ENCODE data around the gene PLPP6.

The PLPP6 gene

GRCh38 chr9:4662989-4663792 lies 1.1 kb downstream of the PLPP6 start:
- no peak for DNase-seq

GRCh38 chr9:4663956-4664355 lies 1.9 kb downstream of the PLPP6 start:
- no peak for DNase-seq

GRCh38 chr9:4665357-4665756 lies 3.3 kb downstream of the PLPP6 start:
- no peak for DNase-seq

GRCh38 chr9:4666042-4666699 lies 4.1 kb downstream of the PLPP6 start, which contains the start of gene SPATA6L:
TSS of gene SPATA6L (minus strand) at chr9:4666480. CDS start at chr9:4666250, 230 bp downstream.
- peak; percentile 43 for DNase-seq

GRCh38 chr9:4667681-4668080 lies 5.6 kb downstream of the PLPP6 start:
- DNase-seq: no peak

- no peak for DNase-seq
Observed at GRCh38 chr9:4668604-4669003, 6.5 kb downstream of the PLPP6 start.

GRCh38 chr9:4669890-4670289 lies 7.8 kb downstream of the PLPP6 start:
- DNase-seq: no peak

GRCh38 chr9:4670591-4670990 lies 8.5 kb downstream of the PLPP6 start:
- DNase-seq: no peak

- no peak for DNase-seq
Observed at GRCh38 chr9:4671737-4672136, 9.6 kb downstream of the PLPP6 start.

GRCh38 chr9:4674783-4675182 lies 12.7 kb downstream of the PLPP6 start:
- no peak for DNase-seq

- DNase-seq: no peak
Observed at GRCh38 chr9:4677392-4677791, 15.3 kb downstream of the PLPP6 start.

- DNase-seq: peak; percentile 45
Observed at GRCh38 chr9:4678679-4679267, 16.7 kb downstream of the PLPP6 start.

- peak; percentile 98 for DNase-seq
Observed at GRCh38 chr9:4679268-4680172, 17.4 kb downstream of the PLPP6 start, which contains the start of gene CDC37L1. TSS of gene CDC37L1 (plus strand) at chr9:4679569. CDS start at chr9:4679768, 199 bp downstream.

GRCh38 chr9:4680173-4680525 lies 18.1 kb downstream of the PLPP6 start:
- DNase-seq: no peak

GRCh38 chr9:4680750-4681149 lies 18.7 kb downstream of the PLPP6 start:
- no peak for DNase-seq

- DNase-seq: no peak
Observed at GRCh38 chr9:4684820-4685219, 22.7 kb downstream of the PLPP6 start.

- no peak for DNase-seq
Observed at GRCh38 chr9:4686112-4686511, 24.0 kb downstream of the PLPP6 start.

GRCh38 chr9:4686584-4686983 lies 24.5 kb downstream of the PLPP6 start:
- no peak for DNase-seq

GRCh38 chr9:4689021-4689420 lies 26.9 kb downstream of the PLPP6 start:
- no peak for DNase-seq

GRCh38 chr9:4689687-4690104 lies 27.6 kb downstream of the PLPP6 start:
- peak; percentile 51 for DNase-seq

GRCh38 chr9:4690144-4690543 lies 28.1 kb downstream of the PLPP6 start:
- DNase-seq: no peak

- peak; percentile 39 for DNase-seq
Observed at GRCh38 chr9:4691795-4692194, 29.7 kb downstream of the PLPP6 start.

GRCh38 chr9:4700091-4700490 lies 38.0 kb downstream of the PLPP6 start:
- no peak for DNase-seq

Data from activated CD4-positive, alpha-beta T cell treated with anti-CD3 and anti-CD28 coated beads, Interleukin-2, Interleukin-6, amounts not matched to agents 100 ng/mL and 50 ng/mL, durations not matched to agents 16 hours and 8 hours (primary cell).